Breast epithelium (tissue), 3 donors: Measurements from ENCODE around the gene AEBP2.

Experiments
- CTCF ChIP-seq, 3 donors: fragments of 450-650 bp; IDR thresholded peaks; one replicate each; pipeline ENCODE4 v1.5.1; 2016 to 2017; ENCODE audit warnings: antibody characterized with exemption in 3 of 3, mild to moderate bottlenecking in 3 of 3, moderate library complexity in 3 of 3
- POLR2A ChIP-seq: fragments of 450-650 bp; IDR thresholded peaks from one replicate; pipeline ENCODE4 v1.6.1; 2016; ENCODE audit warnings: antibody characterized with exemption, mild to moderate bottlenecking, moderate library complexity
- POLR2AphosphoS5 ChIP-seq, 3 donors: sonication (generic); formaldehyde crosslinking; IDR thresholded peaks; one replicate each; pipeline ENCODE4 v1.6.1; 2017; ENCODE audit warnings: antibody characterized with exemption in 3 of 3

GRCh38 chr12:19480459-19480858 is 41.2 kb downstream of the AEBP2 start:
- TF ChIP-seq POLR2AphosphoS5 (IDR thresholded peaks at IDR 0.05), result no peak
- TF ChIP-seq POLR2A, result no peak
- TF ChIP-seq CTCF (IDR thresholded peaks at IDR 0.05), result no peak
